ENCODE data around the gene NCOR2. TPM values are rescaled to one million over a fixed set of nuclear protein-coding genes. Genes with fewer than 3 reads are reported as not detected.
"Not testable (repeated sequence)": the region's sequence is repeated elsewhere in the genome, so short reads cannot be mapped to it uniquely, and the experiment has no call there.

The NCOR2 gene
- total RNA-seq, 1 donor from 2014 or later = 118 TPM

GRCh38 chr12:124593176-124593575 lies 25.8 kb upstream of the NCOR2 start:
- peaks cover 14% of the 10 kb centered on the region for H3K4me1 Mint-ChIP-seq (ENCODE audit: low read depth)
- intact Hi-C loops (cut with micrococcal nuclease) = no loop called here
- peaks cover 2% of the 10 kb centered on the region for H3K36me3 Mint-ChIP-seq (ENCODE audit: low read depth)
- peaks cover 17% of the 10 kb centered on the region for H3K27me3 Mint-ChIP-seq (ENCODE audit: insufficient read depth)
- peaks cover 9% of the 10 kb centered on the region for H3K9me3 Mint-ChIP-seq
- H3K4me3 Mint-ChIP-seq = no peak overlapping the region
- no peak for DNase-seq (ENCODE audit: low spot score)
- H3K27ac Mint-ChIP-seq = no peak overlapping the region

GRCh38 chr12:124592481-124593160 lies 25.2 kb upstream of the NCOR2 start:
- Mint-ChIP-seq H3K9me3 (peaks cover 9% of the 10 kb centered on the region), H3K27me3 (ENCODE audit: insufficient read depth) (peaks cover 14% of the 10 kb centered on the region), H3K36me3 (ENCODE audit: low read depth) (peaks cover 2% of the 10 kb centered on the region), H3K4me3 (no peak overlapping the region), H3K4me1 (ENCODE audit: low read depth) (peaks cover 14% of the 10 kb centered on the region), H3K27ac (no peak overlapping the region)
- DNase-seq (ENCODE audit: low spot score) = no peak
- intact Hi-C loops (cut with micrococcal nuclease) = no loop called here

GRCh38 chr12:124592050-124592449 lies 24.6 kb upstream of the NCOR2 start:
- Mint-ChIP-seq H3K27me3 (ENCODE audit: insufficient read depth) (peaks cover 13% of the 10 kb centered on the region), H3K4me1 (ENCODE audit: low read depth) (peaks cover 14% of the 10 kb centered on the region), H3K4me3 (no peak overlapping the region), H3K36me3 (ENCODE audit: low read depth) (peaks cover 2% of the 10 kb centered on the region), H3K27ac (no peak overlapping the region), H3K9me3 (peaks cover 9% of the 10 kb centered on the region)
- DNase-seq (ENCODE audit: low spot score) = no peak
- intact Hi-C loops (cut with micrococcal nuclease) = no loop called here

GRCh38 chr12:124590447-124590846 lies 23.0 kb upstream of the NCOR2 start:
- DNase-seq (ENCODE audit: low spot score) = no peak
- peaks cover 9% of the 10 kb centered on the region for H3K9me3 Mint-ChIP-seq
- intact Hi-C loops (cut with micrococcal nuclease) = no loop called here
- H3K27me3 Mint-ChIP-seq (ENCODE audit: insufficient read depth) = peaks cover 13% of the 10 kb centered on the region
- H3K36me3 Mint-ChIP-seq (ENCODE audit: low read depth) = peaks cover 2% of the 10 kb centered on the region
- no peak overlapping the region for H3K27ac Mint-ChIP-seq
- H3K4me1 Mint-ChIP-seq (ENCODE audit: low read depth) = peaks cover 14% of the 10 kb centered on the region
- H3K4me3 Mint-ChIP-seq = no peak overlapping the region

GRCh38 chr12:124588751-124589267 lies 21.4 kb upstream of the NCOR2 start:
- H3K27ac Mint-ChIP-seq = no peak overlapping the region

GRCh38 chr12:124588018-124588634 lies 20.7 kb upstream of the NCOR2 start:
- Mint-ChIP-seq H3K36me3 (ENCODE audit: low read depth) (peaks cover 2% of the 10 kb centered on the region), H3K4me3 (no peak overlapping the region), H3K4me1 (ENCODE audit: low read depth) (peaks cover 14% of the 10 kb centered on the region), H3K27ac (no peak overlapping the region), H3K27me3 (ENCODE audit: insufficient read depth) (peaks cover 8% of the 10 kb centered on the region), H3K9me3 (peaks cover 9% of the 10 kb centered on the region)
- intact Hi-C loops (cut with micrococcal nuclease) = loop anchor here (2.0 kb wide), 1 partner anchor 21 kb away; the partner anchor contains the start of gene NCOR2
- DNase-seq (ENCODE audit: low spot score) = no peak

More at GRCh38 chr12:124588751-124589267, 21.4 kb upstream of the NCOR2 start:
- Mint-ChIP-seq H3K9me3 (peaks cover 9% of the 10 kb centered on the region), H3K4me1 (ENCODE audit: low read depth) (peaks cover 14% of the 10 kb centered on the region), H3K4me3 (no peak overlapping the region), H3K27me3 (ENCODE audit: insufficient read depth) (peaks cover 8% of the 10 kb centered on the region), H3K36me3 (ENCODE audit: low read depth) (peaks cover 2% of the 10 kb centered on the region)
- intact Hi-C loops (cut with micrococcal nuclease) = loop anchor here (2.0 kb wide), 1 partner anchor 22 kb away; the partner anchor contains the start of gene NCOR2
- DNase-seq (ENCODE audit: low spot score) = no peak

GRCh38 chr12:124586756-124587155 lies 19.3 kb upstream of the NCOR2 start:
- intact Hi-C loops (cut with micrococcal nuclease) = no loop called here
- Mint-ChIP-seq H3K27ac (no peak overlapping the region), H3K27me3 (ENCODE audit: insufficient read depth) (peaks cover 6% of the 10 kb centered on the region), H3K4me1 (ENCODE audit: low read depth) (peaks cover 14% of the 10 kb centered on the region), H3K9me3 (peaks cover 9% of the 10 kb centered on the region), H3K4me3 (no peak overlapping the region), H3K36me3 (ENCODE audit: low read depth) (peaks cover 2% of the 10 kb centered on the region)
- DNase-seq (ENCODE audit: low spot score) = no peak

- Mint-ChIP-seq H3K9me3 (peaks cover 10% of the 10 kb centered on the region), H3K27me3 (ENCODE audit: insufficient read depth) (peaks cover 19% of the 10 kb centered on the region), H3K4me1 (ENCODE audit: low read depth) (peaks cover 11% of the 10 kb centered on the region)
- H3K36me3 Mint-ChIP-seq (ENCODE audit: low read depth); H3K27ac Mint-ChIP-seq; H3K4me3 Mint-ChIP-seq; intact Hi-C loops (cut with micrococcal nuclease); DNase-seq (ENCODE audit: low spot score): not testable (repeated sequence)
These were observed 17.1 kb upstream of the NCOR2 start for GRCh38 chr12:124584494-124584893.

GRCh38 chr12:124583854-124584253 lies 16.4 kb upstream of the NCOR2 start:
- DNase-seq (ENCODE audit: low spot score) = no peak
- Mint-ChIP-seq H3K27me3 (ENCODE audit: insufficient read depth) (peaks cover 17% of the 10 kb centered on the region), H3K4me1 (ENCODE audit: low read depth) (peaks cover 5% of the 10 kb centered on the region), H3K4me3 (no peak overlapping the region), H3K36me3 (ENCODE audit: low read depth) (no peaks in the 10 kb centered on the region), H3K9me3 (peaks cover 17% of the 10 kb centered on the region), H3K27ac (no peak overlapping the region)
- intact Hi-C loops (cut with micrococcal nuclease) = no loop called here

GRCh38 chr12:124582108-124582424 lies 14.7 kb upstream of the NCOR2 start:
- no peaks in the 10 kb centered on the region for H3K4me1 Mint-ChIP-seq (ENCODE audit: low read depth)
- H3K4me3 Mint-ChIP-seq = no peak overlapping the region
- no peaks in the 10 kb centered on the region for H3K36me3 Mint-ChIP-seq (ENCODE audit: low read depth)
- intact Hi-C loops (cut with micrococcal nuclease) = no loop called here
- no peak overlapping the region for H3K27ac Mint-ChIP-seq
- H3K27me3 Mint-ChIP-seq (ENCODE audit: insufficient read depth) = peaks cover 14% of the 10 kb centered on the region
- no peak for DNase-seq (ENCODE audit: low spot score)
- H3K9me3 Mint-ChIP-seq = peaks cover 17% of the 10 kb centered on the region

- peaks cover 13% of the 10 kb centered on the region for H3K27me3 Mint-ChIP-seq (ENCODE audit: insufficient read depth)
These were observed 14.1 kb upstream of the NCOR2 start for GRCh38 chr12:124581307-124582107.

GRCh38 chr12:124579921-124580517 lies 12.6 kb upstream of the NCOR2 start:
- H3K4me3 Mint-ChIP-seq = no peak overlapping the region

More at GRCh38 chr12:124581307-124582107, 14.1 kb upstream of the NCOR2 start:
- Mint-ChIP-seq H3K36me3 (ENCODE audit: low read depth) (no peaks in the 10 kb centered on the region), H3K4me3 (no peak overlapping the region), H3K9me3 (peaks cover 17% of the 10 kb centered on the region), H3K27ac (no peak overlapping the region), H3K4me1 (ENCODE audit: low read depth) (no peaks in the 10 kb centered on the region)
- no peak for DNase-seq (ENCODE audit: low spot score)
- intact Hi-C loops (cut with micrococcal nuclease) = no loop called here

More at GRCh38 chr12:124579921-124580517, 12.6 kb upstream of the NCOR2 start:
- Mint-ChIP-seq H3K36me3 (ENCODE audit: low read depth) (no peaks in the 10 kb centered on the region), H3K9me3 (peaks cover 17% of the 10 kb centered on the region), H3K4me1 (ENCODE audit: low read depth) (no peaks in the 10 kb centered on the region), H3K27ac (no peak overlapping the region), H3K27me3 (ENCODE audit: insufficient read depth) (peaks cover 14% of the 10 kb centered on the region)
- DNase-seq (ENCODE audit: low spot score) = no peak
- intact Hi-C loops (cut with micrococcal nuclease) = no loop called here
